Mesodermal cell (in vitro differentiated cells): ENCODE measurements around the gene INPP5K.
"Not testable (repeated sequence)": the region's sequence is repeated elsewhere in the genome, so short reads cannot be mapped to it uniquely, and the experiment has no call there.

Experiments used
- H3K27ac ChIP-seq: 2 replicates; pipeline ENCODE4 v1.7.0; 2013; ENCODE audit warnings: mild to moderate bottlenecking, low read depth, low read length, moderate library complexity; ENCODE audit not compliant: severe bottlenecking
- H3K36me3 ChIP-seq: 2 replicates; pipeline ENCODE4 v1.7.1; 2013; ENCODE audit warnings: mild to moderate bottlenecking, low read length, moderate library complexity; ENCODE audit not compliant: control insufficient read depth, insufficient read depth
- H3K4me1 ChIP-seq: one replicate; pipeline ENCODE4 v1.7.1; 2013; ENCODE audit warnings: mild to moderate bottlenecking, low read length; ENCODE audit not compliant: insufficient read depth, control insufficient read depth, poor library complexity, severe bottlenecking
- H3K4me3 ChIP-seq: 2 replicates; pipeline ENCODE4 v1.7.0; 2013; ENCODE audit warnings: low read length, control low read depth, mild to moderate bottlenecking; ENCODE audit not compliant: insufficient read depth, poor library complexity, severe bottlenecking; ENCODE audit errors: extremely low read depth
- H3K9me3 ChIP-seq: 2 replicates; pipeline ENCODE4 v1.7.1; 2013; ENCODE audit warnings: mild to moderate bottlenecking, low read length, moderate library complexity; ENCODE audit not compliant: control insufficient read depth
- WGBS, 2 experiments: methylation state at CpG; one replicate each; pipeline ENCODE4 v1.1.5; 2013; ENCODE audit warnings: missing lambda C conversion rate in 2 of 2; ENCODE audit not compliant: insufficient coverage in 2 of 2; 5-methylcytosine and 5-hydroxymethylcytosine counted together

INPP5K gene

GRCh38 chr17:1545618-1546017 is 29.2 kb upstream of the INPP5K start:
- Histone ChIP-seq H3K4me1 (no peaks in the 10 kb centered on the region), H3K36me3 (peaks cover 92% of the 10 kb centered on the region), H3K9me3 (no peaks in the 10 kb centered on the region), H3K27ac (no peak overlapping the region), H3K4me3 (no peak overlapping the region)
- 98 to 99% methylated on average over 6 to 7 of the region's 9 CpGs for WGBS, 2 experiments

GRCh38 chr17:1542316-1542715 is 25.9 kb upstream of the INPP5K start:
- 50 to 80% methylated on average over 7 to 8 of the region's 8 CpGs for WGBS, 2 experiments
- Histone ChIP-seq H3K9me3 (no peaks in the 10 kb centered on the region), H3K36me3 (peaks cover 95% of the 10 kb centered on the region), H3K27ac (no peak overlapping the region), H3K4me3 (no peak overlapping the region), H3K4me1 (no peaks in the 10 kb centered on the region)

- Histone ChIP-seq H3K4me1 (no peaks in the 10 kb centered on the region), H3K27ac (no peak overlapping the region), H3K9me3 (no peaks in the 10 kb centered on the region), H3K4me3 (no peak overlapping the region), H3K36me3 (peaks cover 93% of the 10 kb centered on the region)
- WGBS, 2 experiments, result 100% methylated on average over 2 to 3 of the region's 4 CpGs
These were observed 25.0 kb upstream of the INPP5K start for GRCh38 chr17:1541367-1541904.

- peaks cover 89% of the 10 kb centered on the region for H3K36me3 ChIP-seq
- H3K4me3 ChIP-seq, result no peak overlapping the region
- H3K9me3 ChIP-seq, result no peaks in the 10 kb centered on the region
- no peaks in the 10 kb centered on the region for H3K4me1 ChIP-seq
- no peak overlapping the region for H3K27ac ChIP-seq
- WGBS, 2 experiments, result 90 to 95% methylated on average over 12 to 14 of the region's 15 CpGs
These were observed 23.4 kb upstream of the INPP5K start for GRCh38 chr17:1539811-1540210.

GRCh38 chr17:1535737-1536136 is 19.3 kb upstream of the INPP5K start:
- no peaks in the 10 kb centered on the region for H3K4me1 ChIP-seq
- peaks cover 91% of the 10 kb centered on the region for H3K36me3 ChIP-seq
- H3K9me3 ChIP-seq, result no peaks in the 10 kb centered on the region
- H3K27ac ChIP-seq, result no peak overlapping the region
- 96 to 100% methylated on average over 4 of the region's 4 CpGs for WGBS, 2 experiments
- no peak overlapping the region for H3K4me3 ChIP-seq

GRCh38 chr17:1533661-1534325 is 17.4 kb upstream of the INPP5K start:
- 92% methylated on average over 21 to 22 of the region's 24 CpGs for WGBS, 2 experiments
- peaks cover 90% of the 10 kb centered on the region for H3K36me3 ChIP-seq
- no peak overlapping the region for H3K27ac ChIP-seq
- H3K4me1 ChIP-seq, result no peaks in the 10 kb centered on the region
- H3K9me3 ChIP-seq, result no peaks in the 10 kb centered on the region
- no peak overlapping the region for H3K4me3 ChIP-seq

GRCh38 chr17:1532836-1533602 is 16.6 kb upstream of the INPP5K start:
- no peak overlapping the region for H3K4me3 ChIP-seq
- H3K36me3 ChIP-seq, result peaks cover 89% of the 10 kb centered on the region
- WGBS, 2 experiments, result 81 to 90% methylated on average over 8 to 10 of the region's 10 CpGs
- no peaks in the 10 kb centered on the region for H3K4me1 ChIP-seq
- no peaks in the 10 kb centered on the region for H3K9me3 ChIP-seq
- no peak overlapping the region for H3K27ac ChIP-seq

- H3K9me3 ChIP-seq, result no peaks in the 10 kb centered on the region
- no CpG with 5 or more reads among the region's 2 CpGs for WGBS, 2 experiments
- no peak overlapping the region for H3K4me3 ChIP-seq
- no peak overlapping the region for H3K27ac ChIP-seq
- no peaks in the 10 kb centered on the region for H3K4me1 ChIP-seq
- H3K36me3 ChIP-seq, result peaks cover 89% of the 10 kb centered on the region
These were observed 13.5 kb upstream of the INPP5K start for GRCh38 chr17:1529863-1530262.

- WGBS, 2 experiments, result 67 to 89% methylated on average over 1 of the region's 4 CpGs
- not testable (repeated sequence) for H3K4me1 ChIP-seq, H3K9me3 ChIP-seq, H3K27ac ChIP-seq, H3K4me3 ChIP-seq
- H3K36me3 ChIP-seq, result peaks cover 79% of the 10 kb centered on the region
These were observed 10.5 kb upstream of the INPP5K start for GRCh38 chr17:1526876-1527275.

- H3K27ac ChIP-seq, result no peak overlapping the region
- peaks cover 66% of the 10 kb centered on the region for H3K36me3 ChIP-seq
- no peak overlapping the region for H3K4me3 ChIP-seq
- H3K9me3 ChIP-seq, result no peaks in the 10 kb centered on the region
- 89 to 93% methylated on average over 3 to 5 of the region's 5 CpGs for WGBS, 2 experiments
- no peaks in the 10 kb centered on the region for H3K4me1 ChIP-seq
These were observed 6.2 kb upstream of the INPP5K start for GRCh38 chr17:1522626-1523025.
